G401.6 (cell line): ENCODE measurements around the gene COL4A1.

ENCODE experiments used
- FAIRE-seq: peaks from 2 replicates; lab custom pipeline; 2012; peaks lifted over from hg19 to GRCh38; lab: Jason Lieb, UNC

Gene COL4A1

GRCh38 chr13:110157718-110158117, 149.2 kb downstream of the COL4A1 start:
- no peak for FAIRE-seq

- no peak for FAIRE-seq
Observed at GRCh38 chr13:110156301-110157049, 150.5 kb downstream of the COL4A1 start.

DNA sequence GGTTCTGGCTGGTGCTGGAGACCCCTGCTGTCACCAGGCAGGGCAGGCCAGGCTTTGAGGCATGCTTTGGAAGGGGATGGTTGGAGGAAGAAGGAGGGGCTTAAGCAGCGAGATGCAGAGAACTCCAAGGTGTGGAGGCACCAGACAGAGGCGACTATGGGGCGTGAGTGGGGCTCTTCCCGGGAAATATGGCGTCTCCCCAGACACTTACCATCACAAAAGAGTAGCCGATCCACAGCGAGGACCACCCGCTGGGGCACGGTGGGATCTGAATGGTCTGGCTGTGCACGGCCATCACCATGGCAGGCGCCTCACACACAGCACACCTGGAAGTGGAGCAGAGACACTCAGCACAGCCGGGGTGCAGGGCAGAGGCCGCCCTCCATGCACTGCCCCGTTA, 151.9 kb downstream of the COL4A1 start:
- FAIRE-seq: no peak

DNA sequence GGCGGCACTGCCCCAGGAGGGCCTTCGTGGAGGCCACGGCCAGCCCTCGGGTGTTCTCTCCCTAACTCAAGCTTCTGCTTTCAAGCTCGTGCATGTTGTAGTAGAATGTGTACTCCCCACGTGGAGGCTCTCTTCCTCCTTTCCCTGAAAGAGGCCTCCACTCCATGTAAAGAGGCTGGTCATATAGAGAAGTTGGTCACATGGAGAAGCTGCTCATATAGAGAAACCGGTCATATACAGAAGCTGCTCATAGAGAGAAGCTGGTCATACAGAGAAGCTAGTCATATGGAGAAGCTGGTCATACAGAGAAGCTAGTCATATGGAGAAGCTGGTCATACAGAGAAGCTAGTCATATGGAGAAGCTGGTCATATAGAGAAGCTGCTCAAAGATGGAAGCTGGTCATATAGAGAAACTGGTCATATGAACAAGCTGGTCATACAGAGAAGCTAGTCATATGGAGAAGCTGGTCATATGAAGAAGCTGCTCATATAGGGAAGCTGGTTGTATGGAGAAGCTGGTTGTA, 152.5 kb downstream of the COL4A1 start:
- FAIRE-seq: no peak

DNA sequence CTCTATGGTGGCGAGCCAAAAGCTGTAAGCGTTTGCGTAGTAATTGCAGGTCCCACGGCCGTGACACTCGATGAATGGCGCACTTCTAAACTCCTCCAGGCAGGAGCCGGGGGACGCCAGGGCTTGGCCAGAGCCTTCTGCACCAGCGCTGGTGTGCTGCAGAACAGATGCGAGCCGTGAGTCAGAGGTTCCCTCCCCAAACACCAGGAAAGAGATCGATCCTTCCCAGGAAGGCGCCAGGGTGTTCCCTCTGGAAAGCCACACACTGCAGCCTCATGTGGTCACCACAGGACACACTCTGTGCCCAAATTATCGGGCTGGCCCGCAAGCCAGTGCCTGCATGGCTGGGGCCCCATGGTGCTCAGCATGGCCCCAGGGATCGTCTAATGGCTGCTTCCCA, 154.6 kb downstream of the COL4A1 start:
- FAIRE-seq: no peak

- FAIRE-seq: no peak
Observed at GRCh38 chr13:110151462-110151861, 155.5 kb downstream of the COL4A1 start.

DNA sequence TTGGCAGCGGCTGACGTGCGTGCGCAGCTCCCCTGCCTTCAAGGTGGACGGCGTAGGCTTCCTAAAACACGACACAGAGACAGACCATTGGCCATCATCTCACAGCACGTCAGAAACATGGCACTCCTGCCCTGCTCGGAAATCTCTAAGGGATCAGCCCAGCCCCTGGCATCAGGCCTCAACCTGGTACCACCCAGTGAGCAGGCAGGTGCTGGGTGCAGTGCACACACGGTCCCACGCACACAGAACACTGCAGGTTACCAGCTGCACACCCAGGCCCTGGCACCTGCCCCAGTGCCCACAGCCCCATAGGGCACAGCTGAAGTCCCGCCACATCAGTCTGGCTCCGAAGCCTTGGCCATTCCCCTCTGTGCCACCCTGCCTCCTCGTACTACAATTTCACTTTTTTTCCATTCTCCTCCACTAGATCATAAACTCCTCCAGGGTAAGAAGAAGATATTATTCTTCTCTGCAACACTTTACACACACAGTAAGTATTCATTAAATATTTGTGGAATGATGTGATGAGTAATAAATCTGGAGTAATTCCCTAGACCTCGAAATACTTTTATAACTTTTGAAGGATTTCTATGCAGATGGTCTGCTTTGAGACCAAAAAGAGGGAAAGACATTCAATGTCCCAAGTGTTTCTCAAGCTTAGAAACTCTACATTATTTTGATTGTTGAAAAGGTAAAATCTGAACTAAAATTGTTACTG, 156.4 kb downstream of the COL4A1 start:
- no peak for FAIRE-seq

DNA sequence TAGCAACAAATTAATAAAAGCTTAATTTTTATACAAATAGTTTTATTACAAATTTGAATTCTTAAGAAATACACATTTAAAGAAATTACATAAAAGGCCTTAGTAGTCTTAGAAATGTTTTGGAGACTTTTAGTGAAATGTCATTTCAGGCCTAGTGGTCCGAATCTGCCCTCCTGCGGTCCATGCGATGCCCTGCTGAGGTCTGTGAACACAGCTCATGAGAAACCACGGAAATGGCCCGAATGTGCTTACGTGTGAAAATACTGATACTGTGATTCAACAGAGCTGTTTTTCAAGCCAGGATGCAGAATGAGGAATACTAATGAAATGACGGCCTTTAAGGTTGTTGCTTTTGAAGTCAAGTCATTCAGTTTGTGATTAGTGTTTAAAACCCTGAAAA, 157.9 kb downstream of the COL4A1 start:
- FAIRE-seq: no peak

- FAIRE-seq: no peak
Observed at GRCh38 chr13:110140099-110140498, 166.9 kb downstream of the COL4A1 start.

DNA sequence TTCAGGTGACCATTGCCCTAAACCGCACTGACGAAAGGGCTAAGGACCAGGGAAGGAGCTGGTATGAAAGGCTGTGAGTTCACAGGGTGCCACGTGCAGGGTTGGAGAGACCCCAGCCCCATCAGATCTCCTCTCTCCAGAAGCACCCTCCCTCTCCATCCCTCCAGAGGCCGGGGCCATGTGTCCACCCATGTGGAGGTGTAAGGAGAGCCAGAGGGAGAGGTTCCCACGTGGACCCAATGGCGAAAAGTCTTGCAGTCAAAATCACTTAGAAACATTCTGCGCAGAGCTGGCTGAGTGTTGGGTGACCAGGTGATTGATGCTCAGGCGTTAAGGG, 168.3 kb downstream of the COL4A1 start:
- FAIRE-seq: no peak

- FAIRE-seq: no peak
Observed at GRCh38 chr13:110138010-110138699, 168.8 kb downstream of the COL4A1 start.

- no peak for FAIRE-seq
Observed at GRCh38 chr13:110137680-110138009, 169.3 kb downstream of the COL4A1 start.

DNA sequence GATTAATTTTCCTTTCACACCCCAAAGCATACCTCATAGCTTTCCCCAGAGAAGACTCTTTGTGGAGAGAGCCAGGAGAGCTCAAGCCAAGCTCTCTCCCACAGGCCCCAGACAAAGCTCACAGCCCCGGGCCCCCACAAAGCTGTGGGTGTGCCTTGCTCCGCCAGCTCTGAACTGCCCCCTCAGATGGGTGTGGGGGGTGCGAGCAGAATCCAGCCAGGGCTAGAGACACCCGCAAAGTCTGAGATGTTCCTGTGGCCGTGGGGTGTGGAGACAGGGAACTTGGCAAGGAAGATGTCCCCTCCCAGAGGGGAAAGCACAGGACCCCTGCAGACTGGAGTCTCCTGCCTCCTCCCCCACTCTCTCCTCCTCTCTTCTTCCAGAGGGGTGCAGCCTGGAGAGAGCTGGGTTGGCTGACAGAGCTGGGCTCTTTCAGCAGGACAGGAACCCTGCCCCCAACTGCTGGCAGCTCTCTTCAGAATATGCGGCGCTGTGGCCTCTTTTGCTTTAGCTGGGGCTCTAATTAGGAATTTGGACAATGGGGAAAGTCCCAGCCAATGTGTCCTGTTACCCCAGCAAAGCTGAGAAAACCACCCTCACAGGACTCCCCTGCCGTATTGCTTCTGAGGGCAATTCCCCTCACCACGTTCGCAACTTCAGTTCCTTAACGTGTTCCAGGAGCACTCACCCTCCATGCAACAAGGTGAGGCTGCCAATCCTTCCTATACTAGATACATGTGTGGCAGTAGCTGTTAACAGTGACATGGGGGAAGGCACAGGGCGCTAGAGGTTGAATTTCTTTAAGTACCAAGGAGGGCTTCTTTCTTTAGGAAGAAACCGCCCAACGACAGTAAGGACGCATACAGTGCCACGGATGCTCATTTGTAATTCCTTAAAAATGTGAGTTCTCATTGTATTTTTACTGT, 170.0 kb downstream of the COL4A1 start:
- no peak for FAIRE-seq

DNA sequence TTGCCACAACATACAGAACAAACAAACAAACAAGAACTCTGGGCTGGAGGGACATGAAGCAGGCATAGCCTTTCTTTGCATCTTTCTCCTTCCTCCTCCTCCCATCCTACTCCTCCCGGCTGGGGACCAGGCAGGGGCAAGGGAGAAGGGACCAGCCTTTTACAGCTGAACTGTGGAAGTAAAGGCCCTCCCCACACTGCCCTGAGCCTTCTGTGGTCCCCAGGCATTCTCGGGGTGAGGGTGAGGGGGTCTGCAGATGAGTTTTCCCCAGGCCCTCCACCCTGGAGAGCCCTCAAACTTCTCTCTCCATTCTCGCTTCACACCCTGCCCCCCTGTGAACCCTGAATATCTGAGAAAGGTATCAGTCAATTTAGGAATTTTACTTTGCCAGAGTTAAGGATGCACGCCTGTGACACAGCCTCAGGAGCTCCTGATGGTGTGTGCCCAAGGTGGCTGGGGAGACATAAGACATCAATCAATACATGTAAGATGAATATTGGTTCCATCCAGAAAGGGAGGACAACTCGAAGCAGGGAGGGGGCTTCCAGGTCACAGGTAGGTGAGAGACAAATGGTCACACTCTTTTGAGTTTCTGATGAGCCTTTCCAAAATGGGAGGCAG, 170.9 kb downstream of the COL4A1 start:
- FAIRE-seq: no peak

DNA sequence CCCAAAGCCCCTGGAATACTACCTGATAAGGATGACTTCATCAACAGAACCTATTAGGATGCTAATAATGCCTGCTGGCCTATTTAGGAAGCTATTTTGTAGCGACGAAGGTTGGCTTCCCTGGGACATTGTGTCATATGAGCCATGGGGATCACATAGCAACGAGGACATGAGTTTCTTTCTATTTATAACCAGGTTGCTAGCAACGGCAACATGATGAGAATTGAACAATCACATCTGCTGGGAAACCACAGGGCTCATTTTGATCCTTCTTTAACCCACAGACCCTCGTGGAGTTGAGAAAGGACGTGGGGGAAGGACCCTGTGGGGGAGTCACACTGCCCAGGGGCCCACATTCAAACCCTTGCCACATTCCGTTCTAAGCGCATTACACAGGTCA, 172.2 kb downstream of the COL4A1 start:
- no peak for FAIRE-seq

DNA sequence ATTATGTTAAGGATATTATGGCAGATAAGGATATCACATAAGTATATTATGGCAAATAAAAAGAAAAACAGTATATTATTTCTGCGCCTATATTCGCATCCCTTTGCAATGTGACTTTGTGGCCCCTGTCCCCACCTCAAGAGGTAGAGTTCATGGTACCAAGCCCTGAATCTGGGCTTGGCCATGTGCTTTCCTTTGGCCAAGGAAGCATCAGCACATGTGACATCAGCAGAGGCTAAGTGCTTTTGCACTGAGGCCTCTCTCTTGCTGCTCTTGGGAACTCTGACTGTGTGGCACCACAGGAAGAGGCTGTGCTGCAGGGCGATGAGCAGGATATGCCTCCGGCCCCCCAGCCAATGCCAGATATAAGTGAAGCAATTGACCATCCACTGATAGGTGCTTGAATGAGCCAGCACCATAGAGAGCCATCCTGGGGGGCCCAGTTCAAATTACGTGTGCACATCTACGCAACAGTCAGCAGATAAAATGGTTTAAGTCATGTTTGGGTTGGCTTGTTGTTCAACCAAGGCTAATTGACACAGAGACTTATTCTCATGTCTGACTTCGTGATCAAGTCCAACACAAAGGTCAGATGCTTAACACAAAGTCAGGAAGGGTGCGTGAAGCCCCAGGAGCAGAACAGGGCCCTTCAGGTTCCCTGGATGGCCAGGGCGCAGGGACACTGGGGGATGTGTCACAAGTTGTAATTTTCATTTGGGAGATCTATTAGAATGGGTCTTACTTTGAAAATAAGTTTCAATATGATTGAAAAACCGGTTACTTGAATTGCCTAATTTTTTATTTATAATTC, 173.3 kb downstream of the COL4A1 start:
- FAIRE-seq: no peak

DNA sequence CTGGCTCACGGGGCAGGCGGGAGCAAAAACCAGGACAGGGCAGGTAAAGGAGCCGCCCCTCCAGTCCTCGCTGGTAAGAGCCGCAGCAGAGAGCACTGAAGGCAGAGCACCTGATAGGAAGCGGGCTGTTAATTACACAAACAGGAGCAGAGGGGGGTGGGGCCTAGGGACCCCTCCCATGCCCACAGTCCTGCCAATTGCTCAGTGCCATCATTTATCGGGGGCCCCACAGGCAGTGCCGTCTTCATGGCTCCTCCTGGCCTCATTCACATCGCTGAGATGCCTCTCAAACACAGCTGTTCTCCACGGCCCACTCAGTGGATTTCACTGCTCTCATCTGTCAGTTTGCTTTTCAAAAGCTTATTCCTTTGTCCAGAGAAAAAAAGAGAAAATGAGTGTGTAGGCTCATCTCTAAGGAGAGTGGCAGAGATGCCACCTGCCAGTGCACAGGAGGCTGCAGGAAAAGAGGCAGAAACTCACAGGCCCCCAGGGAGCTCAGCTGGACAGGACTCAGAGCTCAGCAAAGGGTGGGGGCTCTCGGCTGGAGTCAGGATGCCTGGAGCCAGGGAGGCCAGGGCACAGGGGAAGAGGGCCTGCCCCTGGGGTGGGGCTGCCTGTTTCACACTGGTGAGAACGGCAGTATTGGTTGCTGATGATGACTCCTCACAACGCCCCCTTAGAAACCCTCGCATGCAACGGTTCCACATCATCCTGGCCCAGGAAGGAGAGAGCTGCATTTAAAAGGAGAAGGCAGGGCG, 174.6 kb downstream of the COL4A1 start:
- no peak for FAIRE-seq

- no peak for FAIRE-seq
Observed at GRCh38 chr13:110131424-110131823, 175.5 kb downstream of the COL4A1 start.

GRCh38 chr13:110130431-110130830, 176.5 kb downstream of the COL4A1 start:
- FAIRE-seq: no peak

- FAIRE-seq: no peak
Observed at GRCh38 chr13:110129539-110130186, 177.3 kb downstream of the COL4A1 start.
